OCI-LY1 (cell line): ENCODE data around the gene FAM20C.

Experiments used
- H2AFZ ChIP-seq: fragments of 200-600 bp; sonication (generic), shearing (Covaris generic); 2 replicates; pipeline ENCODE4 v1.6.0; 2014; ENCODE audit warnings: antibody characterized with exemption, mild to moderate bottlenecking, low read length
- H3F3A ChIP-seq: fragments of 200-600 bp; sonication (generic), shearing (Covaris generic); 2 replicates; pipeline ENCODE4 v1.6.0; 2014; ENCODE audit warnings: mild to moderate bottlenecking, antibody characterized with exemption, low read length, moderate library complexity; ENCODE audit not compliant: insufficient read depth
- H3K27ac ChIP-seq: fragments of 200-600 bp; sonication (generic); 2 replicates; pipeline ENCODE4 v1.5.1; 2014; ENCODE audit warnings: low read length, mixed run types, mild to moderate bottlenecking, low read depth; ENCODE audit not compliant: poor library complexity, severe bottlenecking
- H3K27me3 ChIP-seq: fragments of 200-600 bp; sonication (generic); 2 replicates; pipeline ENCODE4 v1.6.0; 2014; ENCODE audit warnings: antibody characterized with exemption, mild to moderate bottlenecking, low read length, moderate library complexity; ENCODE audit not compliant: insufficient read depth
- H3K36me3 ChIP-seq: fragments of 200-600 bp; sonication (generic); 2 replicates; pipeline ENCODE4 v1.6.1; 2014; ENCODE audit warnings: mild to moderate bottlenecking, antibody characterized with exemption, low read length, moderate library complexity, mixed read lengths; ENCODE audit not compliant: insufficient read depth
- H3K4me1 ChIP-seq: fragments of 200-600 bp; sonication (generic); 2 replicates; pipeline ENCODE4 v1.5.1; 2014; ENCODE audit warnings: mild to moderate bottlenecking, low read length, moderate library complexity; ENCODE audit not compliant: insufficient read depth, severe bottlenecking
- H3K4me2 ChIP-seq: fragments of 200-600 bp; sonication (generic), shearing (Covaris generic); 2 replicates; pipeline ENCODE4 v1.6.1; 2014; ENCODE audit warnings: low read length
- H3K4me3 ChIP-seq: fragments of 200-600 bp; sonication (generic); 2 replicates; pipeline ENCODE4 v1.5.1; 2014; ENCODE audit warnings: low read length, low read depth, mild to moderate bottlenecking, mixed read lengths; ENCODE audit not compliant: poor library complexity, severe bottlenecking
- H3K79me2 ChIP-seq: fragments of 200-600 bp; shearing (Covaris generic); 2 replicates; pipeline ENCODE4 v1.6.1; 2016; ENCODE audit warnings: mixed run types, low read length, mixed read lengths; ENCODE audit not compliant: insufficient read depth
- H3K9ac ChIP-seq: fragments of 200-600 bp; sonication (generic), shearing (Covaris generic); 2 replicates; pipeline ENCODE4 v1.6.1; 2014; ENCODE audit warnings: mild to moderate bottlenecking, low read length, mixed read lengths
- H3K9me2 ChIP-seq: fragments of 200-600 bp; sonication (generic), shearing (Covaris generic); 2 replicates; pipeline ENCODE4 v1.6.1; 2014; ENCODE audit warnings: low read depth, mild to moderate bottlenecking, low read length, mixed read lengths
- H3K9me3 ChIP-seq: fragments of 200-600 bp; shearing (Covaris generic); 2 replicates; pipeline ENCODE4 v1.6.1; 2014; ENCODE audit warnings: low read length, mixed read lengths
- H4K20me1 ChIP-seq: fragments of 200-600 bp; sonication (generic), shearing (Covaris generic); 2 replicates; pipeline ENCODE4 v1.6.0; 2016; ENCODE audit warnings: mild to moderate bottlenecking, low read length; ENCODE audit not compliant: insufficient read depth
- EZH2 ChIP-seq: fragments of 200-600 bp; sonication (generic), shearing (Covaris generic); IDR thresholded peaks from 2 replicates; pipeline ENCODE4 v1.8.0; 2017; ENCODE audit warnings: borderline replicate concordance, mixed run types, mild to moderate bottlenecking, antibody characterized with exemption, low read length, moderate library complexity, mixed read lengths
- TF ChIP-seq, protein P1 (sequence below): fragments of 200-600 bp; sonication (generic), shearing (Covaris generic); IDR thresholded peaks from 2 replicates; pipeline ENCODE4 v1.5.1; 2017; ENCODE audit warnings: mild to moderate bottlenecking, antibody characterized with exemption, low read length, moderate library complexity, mixed read lengths

FAM20C gene

DNA sequence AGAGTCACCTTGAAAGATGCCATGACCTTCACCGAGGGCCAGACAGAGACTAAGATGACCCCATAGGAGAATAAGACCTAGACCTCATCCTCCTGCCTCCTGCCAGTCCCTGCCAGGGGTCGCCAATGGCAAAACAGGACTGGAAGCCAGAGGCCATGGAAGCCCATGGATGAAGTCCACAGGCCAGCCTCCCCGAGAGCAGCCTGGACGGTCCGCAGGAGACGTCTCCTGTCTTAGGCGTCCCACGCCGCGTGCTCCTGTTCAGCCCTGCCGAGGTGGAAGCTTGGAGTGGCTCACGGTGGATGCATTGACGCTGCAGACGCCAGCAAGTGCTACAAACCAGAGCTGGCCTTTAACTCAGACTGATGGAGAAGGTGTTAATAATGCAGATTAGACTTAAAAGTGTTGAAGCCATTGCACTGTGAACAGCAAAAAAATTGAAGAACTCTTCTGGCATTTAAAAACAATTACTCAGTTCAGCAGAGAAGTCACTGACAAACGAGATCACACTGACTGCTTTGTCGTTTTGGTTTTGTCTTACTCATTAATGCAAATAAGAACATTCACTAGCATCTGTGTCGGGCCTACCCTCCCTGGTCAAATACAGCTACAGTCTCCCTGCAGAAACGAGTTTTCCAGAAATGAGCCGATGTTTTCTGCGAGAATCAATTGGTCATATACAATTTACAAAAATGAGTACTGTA, 38.1 kb upstream of the FAM20C start:
- Histone ChIP-seq H3F3A (no peaks in the 10 kb centered on the region), H3K79me2 (no peaks in the 10 kb centered on the region), H3K4me3 (no peak overlapping the region), H3K27me3 (no peaks in the 10 kb centered on the region), H3K9ac (no peak overlapping the region), H3K4me1 (peaks cover 6% of the 10 kb centered on the region), H3K4me2 (no peak overlapping the region), H3K9me2 (no peaks in the 10 kb centered on the region), H3K36me3 (no peaks in the 10 kb centered on the region), H2AFZ (no peak overlapping the region), H4K20me1 (no peaks in the 10 kb centered on the region), H3K9me3 (no peaks in the 10 kb centered on the region), H3K27ac (no peak overlapping the region)
- TF ChIP-seq EZH2: no peak
- TF ChIP-seq, protein P1, sequence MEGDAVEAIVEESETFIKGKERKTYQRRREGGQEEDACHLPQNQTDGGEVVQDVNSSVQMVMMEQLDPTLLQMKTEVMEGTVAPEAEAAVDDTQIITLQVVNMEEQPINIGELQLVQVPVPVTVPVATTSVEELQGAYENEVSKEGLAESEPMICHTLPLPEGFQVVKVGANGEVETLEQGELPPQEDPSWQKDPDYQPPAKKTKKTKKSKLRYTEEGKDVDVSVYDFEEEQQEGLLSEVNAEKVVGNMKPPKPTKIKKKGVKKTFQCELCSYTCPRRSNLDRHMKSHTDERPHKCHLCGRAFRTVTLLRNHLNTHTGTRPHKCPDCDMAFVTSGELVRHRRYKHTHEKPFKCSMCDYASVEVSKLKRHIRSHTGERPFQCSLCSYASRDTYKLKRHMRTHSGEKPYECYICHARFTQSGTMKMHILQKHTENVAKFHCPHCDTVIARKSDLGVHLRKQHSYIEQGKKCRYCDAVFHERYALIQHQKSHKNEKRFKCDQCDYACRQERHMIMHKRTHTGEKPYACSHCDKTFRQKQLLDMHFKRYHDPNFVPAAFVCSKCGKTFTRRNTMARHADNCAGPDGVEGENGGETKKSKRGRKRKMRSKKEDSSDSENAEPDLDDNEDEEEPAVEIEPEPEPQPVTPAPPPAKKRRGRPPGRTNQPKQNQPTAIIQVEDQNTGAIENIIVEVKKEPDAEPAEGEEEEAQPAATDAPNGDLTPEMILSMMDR: no peak

DNA sequence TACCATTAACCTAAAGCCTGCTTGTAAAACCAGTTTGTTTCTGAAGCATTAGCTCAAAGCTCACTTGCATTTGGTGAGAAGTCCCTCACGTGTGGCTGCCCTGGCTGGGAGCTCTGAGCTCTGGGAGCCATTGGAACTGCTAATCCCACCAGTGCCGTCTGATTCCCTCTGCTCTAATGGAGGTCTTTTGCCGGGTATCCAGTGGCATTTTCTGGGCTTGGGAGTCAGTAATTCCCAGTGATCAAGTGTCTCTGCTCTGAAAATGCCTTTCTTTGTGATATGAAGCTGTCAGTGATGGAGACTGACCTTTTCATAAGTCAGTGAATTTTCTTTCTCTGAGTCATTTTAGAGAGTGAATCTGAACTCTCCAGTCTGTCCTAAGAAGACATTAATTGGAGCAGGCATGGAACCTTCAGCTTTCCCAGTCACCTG, 36.9 kb upstream of the FAM20C start:
- peaks cover 4% of the 10 kb centered on the region; the same call in 1 of the 2 replicates for H3K27me3 ChIP-seq
- no peak overlapping the region for H3K4me2 ChIP-seq
- H3K4me1 ChIP-seq: no peaks in the 10 kb centered on the region
- no peaks in the 10 kb centered on the region for H3K9me2 ChIP-seq
- no peaks in the 10 kb centered on the region for H3K9me3 ChIP-seq
- H3K36me3 ChIP-seq: no peaks in the 10 kb centered on the region
- no peak for TF ChIP-seq EZH2
- TF ChIP-seq, protein P1: no peak
- H3K4me3 ChIP-seq: no peak overlapping the region
- no peaks in the 10 kb centered on the region for H3F3A ChIP-seq
- H3K79me2 ChIP-seq: no peaks in the 10 kb centered on the region
- H2AFZ ChIP-seq: no peak overlapping the region
- no peak overlapping the region for H3K27ac ChIP-seq
- H3K9ac ChIP-seq: no peak overlapping the region
- H4K20me1 ChIP-seq: no peaks in the 10 kb centered on the region

DNA sequence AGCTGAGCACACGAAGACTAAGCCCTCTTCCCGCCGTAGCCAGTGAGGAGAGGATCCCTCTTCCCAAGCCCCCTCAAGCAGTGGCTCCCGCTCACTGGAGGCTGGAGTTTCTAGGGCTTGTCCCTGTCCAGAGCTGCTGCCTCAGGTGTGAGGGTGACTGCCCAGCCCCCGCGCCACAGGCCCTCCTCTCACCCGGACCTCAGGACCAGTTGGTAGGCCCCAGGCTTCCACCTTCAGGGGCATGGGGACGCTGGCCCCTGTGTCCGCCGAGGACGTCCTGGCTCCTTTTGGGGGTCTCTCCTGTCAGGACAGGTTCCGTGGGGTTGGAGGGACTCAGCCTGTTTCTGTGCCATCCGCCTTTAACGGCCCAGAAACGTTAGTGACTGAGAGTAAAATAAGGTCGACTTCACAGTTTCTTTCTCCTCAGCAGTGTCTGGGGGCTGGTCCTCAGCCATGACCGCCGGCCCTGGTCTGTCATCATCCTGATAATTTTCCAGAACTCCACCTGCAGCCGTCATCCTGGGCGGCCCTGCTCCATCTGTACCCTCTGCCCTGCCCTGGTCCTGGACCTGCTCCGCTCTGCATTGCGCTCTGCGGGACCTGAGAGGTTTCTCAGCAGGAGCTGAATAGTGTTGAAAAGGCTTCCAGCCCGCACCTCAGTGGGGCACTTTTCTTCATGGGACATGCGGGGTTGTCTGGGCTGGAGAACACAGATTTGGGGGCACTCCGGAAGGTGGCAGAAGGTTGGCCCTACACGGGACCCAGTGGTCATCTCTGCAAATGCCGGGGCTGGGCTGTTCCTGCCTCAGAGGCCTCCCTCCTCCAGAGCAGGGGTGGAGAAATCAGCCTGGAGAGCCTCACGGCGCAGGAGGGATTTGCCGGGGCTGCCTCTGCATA, 36.0 kb upstream of the FAM20C start:
- Histone ChIP-seq H3K27ac (no peak overlapping the region), H3K4me1 (no peaks in the 10 kb centered on the region), H3K36me3 (no peaks in the 10 kb centered on the region), H3F3A (no peaks in the 10 kb centered on the region), H3K4me3 (no peak overlapping the region), H2AFZ (no peak overlapping the region), H3K9me2 (no peaks in the 10 kb centered on the region), H3K4me2 (no peak overlapping the region), H4K20me1 (no peaks in the 10 kb centered on the region), H3K9ac (no peak overlapping the region), H3K27me3 (peaks cover 4% of the 10 kb centered on the region; the same call in 1 of the 2 replicates), H3K9me3 (no peaks in the 10 kb centered on the region), H3K79me2 (no peaks in the 10 kb centered on the region)
- TF ChIP-seq, protein P1: no peak
- no peak for TF ChIP-seq EZH2
